ENCODE measurements around the gene XKR8.
A peak's percentile ranks its signal among the peaks of the same experiment; 100 is the strongest.
"Not testable (repeated sequence)": the region's sequence is repeated elsewhere in the genome, so short reads cannot be mapped to it uniquely, and the experiment has no call there.

The XKR8 gene

GRCh38 chr1:27990920-27991537 is 31.3 kb downstream of the XKR8 start:
- no peak for DNase-seq (ENCODE audit: low read depth)

- peak; percentile 15 for DNase-seq (ENCODE audit: low read depth)
Measured at GRCh38 chr1:27992276-27992675, 32.5 kb downstream of the XKR8 start.

- DNase-seq (ENCODE audit: low read depth) = no peak
Measured at GRCh38 chr1:27993241-27993640, 33.5 kb downstream of the XKR8 start.

- DNase-seq (ENCODE audit: low read depth) = no peak
Measured at GRCh38 chr1:27994060-27994459, 34.3 kb downstream of the XKR8 start.

GRCh38 chr1:27994526-27994925 is 34.8 kb downstream of the XKR8 start:
- not testable (repeated sequence) for DNase-seq (ENCODE audit: low read depth)

- no peak for DNase-seq (ENCODE audit: low read depth)
Measured at GRCh38 chr1:27999055-27999454, 39.3 kb downstream of the XKR8 start.

GRCh38 chr1:28002600-28002999 is 42.8 kb downstream of the XKR8 start:
- DNase-seq (ENCODE audit: low read depth) = no peak

GRCh38 chr1:28003117-28003516 is 43.3 kb downstream of the XKR8 start:
- DNase-seq (ENCODE audit: low read depth) = not testable (repeated sequence)

GRCh38 chr1:28010969-28011368 is 51.2 kb downstream of the XKR8 start:
- no peak for DNase-seq (ENCODE audit: low read depth)
